ENCODE data around the gene LCN15. TPM values are rescaled to one million over a fixed set of nuclear protein-coding genes. Genes with fewer than 3 reads are reported as not detected.

The LCN15 gene
- total RNA-seq, 1 donor from 2014 or later, result 0.49 TPM

DNA sequence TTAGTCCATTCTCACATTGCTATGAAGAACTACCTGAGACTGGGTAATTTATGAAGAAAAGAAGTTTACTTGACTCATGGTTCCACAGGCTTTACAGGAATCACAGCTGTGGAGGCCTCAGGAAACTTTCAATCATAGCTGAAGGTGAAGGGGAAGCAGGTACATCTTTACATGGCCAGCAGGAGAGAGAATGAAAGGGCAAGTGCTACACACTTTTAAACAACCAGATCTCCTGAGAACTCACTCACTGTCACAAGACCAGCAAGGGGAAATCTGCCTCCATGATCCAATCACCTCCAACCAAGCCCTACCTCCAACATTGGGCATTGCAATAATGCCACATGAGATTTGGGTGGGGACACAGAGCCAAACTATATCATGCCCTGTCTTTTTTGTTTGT lies 12.5 kb downstream of the LCN15 start:
- peaks cover 6% of the 10 kb centered on the region for H3K9me3 Mint-ChIP-seq (ENCODE audit: unreplicated experiment)
- H3K4me3 Mint-ChIP-seq (ENCODE audit: unreplicated experiment), result no peak overlapping the region
- TF ChIP-seq, protein P1, sequence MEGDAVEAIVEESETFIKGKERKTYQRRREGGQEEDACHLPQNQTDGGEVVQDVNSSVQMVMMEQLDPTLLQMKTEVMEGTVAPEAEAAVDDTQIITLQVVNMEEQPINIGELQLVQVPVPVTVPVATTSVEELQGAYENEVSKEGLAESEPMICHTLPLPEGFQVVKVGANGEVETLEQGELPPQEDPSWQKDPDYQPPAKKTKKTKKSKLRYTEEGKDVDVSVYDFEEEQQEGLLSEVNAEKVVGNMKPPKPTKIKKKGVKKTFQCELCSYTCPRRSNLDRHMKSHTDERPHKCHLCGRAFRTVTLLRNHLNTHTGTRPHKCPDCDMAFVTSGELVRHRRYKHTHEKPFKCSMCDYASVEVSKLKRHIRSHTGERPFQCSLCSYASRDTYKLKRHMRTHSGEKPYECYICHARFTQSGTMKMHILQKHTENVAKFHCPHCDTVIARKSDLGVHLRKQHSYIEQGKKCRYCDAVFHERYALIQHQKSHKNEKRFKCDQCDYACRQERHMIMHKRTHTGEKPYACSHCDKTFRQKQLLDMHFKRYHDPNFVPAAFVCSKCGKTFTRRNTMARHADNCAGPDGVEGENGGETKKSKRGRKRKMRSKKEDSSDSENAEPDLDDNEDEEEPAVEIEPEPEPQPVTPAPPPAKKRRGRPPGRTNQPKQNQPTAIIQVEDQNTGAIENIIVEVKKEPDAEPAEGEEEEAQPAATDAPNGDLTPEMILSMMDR (IDR thresholded peaks at IDR 0.05; ENCODE audit: unreplicated experiment), result no peak
- H3K27ac Mint-ChIP-seq (ENCODE audit: unreplicated experiment), result no peak overlapping the region
- no peak for DNase-seq (ENCODE audit: low spot score)
- peaks cover 7% of the 10 kb centered on the region for H3K36me3 Mint-ChIP-seq (ENCODE audit: low read depth, unreplicated experiment)
- H3K27me3 Mint-ChIP-seq (ENCODE audit: unreplicated experiment), result peaks cover 14% of the 10 kb centered on the region
- H3K4me1 Mint-ChIP-seq (ENCODE audit: unreplicated experiment), result no peaks in the 10 kb centered on the region

GRCh38 chr9:136751244-136751643 lies 13.1 kb downstream of the LCN15 start:
- Mint-ChIP-seq H3K27ac (ENCODE audit: unreplicated experiment) (no peak overlapping the region), H3K36me3 (ENCODE audit: low read depth, unreplicated experiment) (peaks cover 7% of the 10 kb centered on the region), H3K4me3 (ENCODE audit: unreplicated experiment) (no peak overlapping the region), H3K27me3 (ENCODE audit: unreplicated experiment) (peaks cover 13% of the 10 kb centered on the region), H3K4me1 (ENCODE audit: unreplicated experiment) (no peaks in the 10 kb centered on the region), H3K9me3 (ENCODE audit: unreplicated experiment) (peaks cover 6% of the 10 kb centered on the region)
- DNase-seq (ENCODE audit: low spot score), result no peak
- TF ChIP-seq, protein P1 (IDR thresholded peaks at IDR 0.05; ENCODE audit: unreplicated experiment), result no peak

DNA sequence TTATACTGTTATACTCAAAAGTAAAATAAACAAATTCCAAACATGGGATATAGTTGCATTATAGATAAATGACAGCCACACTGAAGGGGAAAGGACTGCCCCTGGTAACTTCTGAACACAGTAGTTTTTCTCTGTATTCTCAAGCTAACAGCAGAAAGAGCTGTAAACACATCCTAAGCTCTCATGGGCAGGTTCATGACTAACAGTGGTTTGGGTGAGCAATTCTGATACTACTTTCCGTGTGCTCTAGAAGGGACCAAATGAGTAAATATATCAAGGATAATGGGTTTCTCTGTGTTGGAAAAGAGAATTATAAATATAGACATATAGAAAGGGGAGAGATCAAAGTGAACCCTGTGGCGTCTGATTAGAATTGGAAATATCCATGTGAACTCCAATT lies 13.8 kb downstream of the LCN15 start:
- DNase-seq (ENCODE audit: low spot score), result no peak
- TF ChIP-seq, protein P1 (IDR thresholded peaks at IDR 0.05; ENCODE audit: unreplicated experiment), result no peak
- H3K27ac Mint-ChIP-seq (ENCODE audit: unreplicated experiment), result no peak overlapping the region
- no peaks in the 10 kb centered on the region for H3K4me1 Mint-ChIP-seq (ENCODE audit: unreplicated experiment)
- peaks cover 6% of the 10 kb centered on the region for H3K27me3 Mint-ChIP-seq (ENCODE audit: unreplicated experiment)
- peaks cover 6% of the 10 kb centered on the region for H3K9me3 Mint-ChIP-seq (ENCODE audit: unreplicated experiment)
- H3K36me3 Mint-ChIP-seq (ENCODE audit: low read depth, unreplicated experiment), result peaks cover 6% of the 10 kb centered on the region
- H3K4me3 Mint-ChIP-seq (ENCODE audit: unreplicated experiment), result no peak overlapping the region

DNA sequence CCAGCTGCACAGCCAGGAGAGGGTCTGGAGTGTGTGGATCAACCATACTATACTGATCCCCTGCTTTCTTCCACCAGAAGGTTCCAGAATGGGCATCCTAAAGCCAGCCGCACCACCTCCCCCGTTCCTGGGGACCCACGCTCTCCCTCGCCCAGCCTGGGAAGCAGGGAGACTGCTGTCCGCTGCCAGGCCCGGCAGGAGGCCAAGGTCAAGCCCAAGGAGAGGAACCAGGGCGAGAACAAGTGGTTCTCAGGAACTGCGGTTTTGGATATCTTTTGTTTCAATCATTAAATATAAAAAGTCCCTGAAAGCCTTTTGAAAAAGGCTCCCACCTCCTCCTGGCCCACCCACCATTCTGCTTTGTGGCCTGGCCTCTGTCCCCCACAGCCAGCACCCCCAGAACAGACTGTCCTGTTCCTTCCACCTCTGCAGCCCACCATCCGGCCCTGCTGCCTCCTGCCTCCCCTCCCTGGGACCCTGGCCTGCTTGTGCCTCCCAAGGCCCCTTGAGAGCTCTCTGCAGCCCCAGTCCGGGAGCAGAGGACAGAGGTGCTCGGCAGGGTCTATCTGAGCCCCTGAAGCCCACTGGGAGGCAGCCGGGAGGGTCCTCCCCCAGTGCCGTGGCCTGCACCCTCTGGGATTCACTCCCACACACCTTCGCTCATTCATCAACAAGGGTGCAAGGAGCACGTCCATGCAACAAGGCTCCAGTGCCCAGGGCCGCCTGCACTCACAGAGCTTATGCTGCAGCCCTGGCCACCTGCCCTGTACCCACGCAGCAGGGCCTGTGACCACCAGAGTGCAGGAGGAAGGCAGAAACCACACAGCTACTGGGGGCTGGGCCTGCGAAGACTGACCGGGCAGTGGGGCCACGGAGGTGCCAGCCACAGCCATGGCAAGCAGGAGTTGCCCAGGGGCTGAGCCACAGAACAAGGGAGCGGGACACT lies 15.4 kb downstream of the LCN15 start:
- Mint-ChIP-seq H3K9me3 (ENCODE audit: unreplicated experiment) (peaks cover 6% of the 10 kb centered on the region), H3K36me3 (ENCODE audit: low read depth, unreplicated experiment) (peaks cover 4% of the 10 kb centered on the region), H3K4me3 (ENCODE audit: unreplicated experiment) (no peak overlapping the region), H3K27me3 (ENCODE audit: unreplicated experiment) (peaks cover 5% of the 10 kb centered on the region), H3K27ac (ENCODE audit: unreplicated experiment) (no peak overlapping the region), H3K4me1 (ENCODE audit: unreplicated experiment) (no peaks in the 10 kb centered on the region)
- DNase-seq (ENCODE audit: low spot score), result no peak
- TF ChIP-seq, protein P1 (IDR thresholded peaks at IDR 0.05; ENCODE audit: unreplicated experiment), result no peak

DNA sequence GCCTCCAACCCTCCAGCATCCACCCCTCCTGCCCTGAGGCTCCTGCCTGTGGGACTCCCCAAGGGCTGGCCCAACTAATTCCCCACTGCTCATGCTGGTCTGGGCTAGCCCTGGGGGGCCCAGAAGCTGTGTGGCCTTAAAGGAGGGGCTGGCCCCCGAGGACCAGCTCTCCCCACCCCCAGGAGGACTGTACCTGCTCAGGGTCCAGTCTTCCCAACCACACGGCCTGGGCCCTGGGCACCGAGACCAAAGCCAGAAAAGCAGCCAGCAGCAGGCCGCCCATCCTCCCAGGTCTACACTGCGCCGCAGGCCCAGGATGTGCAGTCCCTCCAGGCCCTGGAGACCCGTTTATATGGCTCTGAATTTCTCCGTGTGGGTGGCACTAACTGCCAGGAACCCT lies 16.1 kb downstream of the LCN15 start, which contains the start of gene LCN6:
TSS of gene LCN6 (minus strand) at position 325 of the 400 bp plus-strand sequence. CDS start at position 283, 42 bp downstream.
- no peak within 1 kb of the TSS for H3K27ac Mint-ChIP-seq (ENCODE audit: unreplicated experiment)
- no peak for DNase-seq (ENCODE audit: low spot score)
- H3K4me3 Mint-ChIP-seq (ENCODE audit: unreplicated experiment), result no peak within 1 kb of the TSS

More for the DNA sequence above, 16.1 kb downstream of the LCN15 start, which contains the start of gene LCN6:
- Mint-ChIP-seq H3K36me3 (ENCODE audit: low read depth, unreplicated experiment) (peaks cover 4% of the 10 kb centered on the region), H3K9me3 (ENCODE audit: unreplicated experiment) (peaks cover 6% of the 10 kb centered on the region), H3K27me3 (ENCODE audit: unreplicated experiment) (peaks cover 5% of the 10 kb centered on the region), H3K4me1 (ENCODE audit: unreplicated experiment) (no peaks in the 10 kb centered on the region)
- TF ChIP-seq, protein P1 (IDR thresholded peaks at IDR 0.05; ENCODE audit: unreplicated experiment), result no peak
